NCI-H510A (cell line): ENCODE data around the gene PCDHB7.
"Not testable (repeated sequence)": the region's sequence is repeated elsewhere in the genome, so short reads cannot be mapped to it uniquely, and the experiment has no call there.

Experiments used
- DNase-seq: peaks from one replicate; lab custom pipeline; 2025; lab: John Stamatoyannopoulos, UW

PCDHB7 gene

DNA sequence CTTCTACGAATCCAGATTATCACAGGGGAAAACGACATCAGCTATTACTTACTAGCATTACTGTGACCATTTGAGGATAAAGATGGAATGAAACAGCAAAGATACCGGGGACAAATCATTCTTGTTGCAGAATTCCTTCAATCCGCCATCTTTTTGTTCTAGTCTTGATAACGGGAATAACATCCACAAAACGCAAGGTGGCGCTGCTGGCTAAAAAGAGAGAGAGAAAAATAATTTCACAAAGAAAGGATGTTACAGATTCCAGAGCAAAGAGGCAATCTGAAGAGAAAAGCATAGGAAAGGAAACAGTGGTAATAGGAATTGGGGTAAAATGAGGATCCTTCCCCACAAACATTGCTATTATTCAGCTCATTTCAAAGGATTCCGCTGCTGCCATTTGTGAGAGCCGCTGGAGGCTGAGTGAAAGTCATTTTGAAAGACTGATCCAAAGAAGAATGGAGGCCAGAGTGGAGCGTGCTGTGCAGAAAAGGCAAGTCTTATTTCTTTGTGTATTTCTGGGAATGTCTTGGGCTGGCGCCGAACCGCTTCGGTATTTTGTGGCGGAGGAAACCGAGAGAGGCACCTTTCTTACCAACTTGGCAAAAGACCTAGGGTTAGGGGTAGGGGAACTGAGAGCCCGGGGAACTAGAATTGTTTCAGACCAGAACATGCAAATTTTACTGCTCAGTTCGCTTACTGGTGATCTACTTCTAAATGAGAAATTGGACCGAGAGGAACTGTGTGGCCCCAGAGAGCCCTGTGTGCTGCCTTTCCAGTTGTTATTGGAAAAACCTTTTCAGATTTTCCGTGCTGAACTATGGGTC is at the start of gene PCDHB7:
PCDHB7 (plus strand) TSS at position 264 of the 824 bp plus-strand sequence; CDS start at position 456, 192 bp downstream.
- DNase-seq, result no peak

DNA sequence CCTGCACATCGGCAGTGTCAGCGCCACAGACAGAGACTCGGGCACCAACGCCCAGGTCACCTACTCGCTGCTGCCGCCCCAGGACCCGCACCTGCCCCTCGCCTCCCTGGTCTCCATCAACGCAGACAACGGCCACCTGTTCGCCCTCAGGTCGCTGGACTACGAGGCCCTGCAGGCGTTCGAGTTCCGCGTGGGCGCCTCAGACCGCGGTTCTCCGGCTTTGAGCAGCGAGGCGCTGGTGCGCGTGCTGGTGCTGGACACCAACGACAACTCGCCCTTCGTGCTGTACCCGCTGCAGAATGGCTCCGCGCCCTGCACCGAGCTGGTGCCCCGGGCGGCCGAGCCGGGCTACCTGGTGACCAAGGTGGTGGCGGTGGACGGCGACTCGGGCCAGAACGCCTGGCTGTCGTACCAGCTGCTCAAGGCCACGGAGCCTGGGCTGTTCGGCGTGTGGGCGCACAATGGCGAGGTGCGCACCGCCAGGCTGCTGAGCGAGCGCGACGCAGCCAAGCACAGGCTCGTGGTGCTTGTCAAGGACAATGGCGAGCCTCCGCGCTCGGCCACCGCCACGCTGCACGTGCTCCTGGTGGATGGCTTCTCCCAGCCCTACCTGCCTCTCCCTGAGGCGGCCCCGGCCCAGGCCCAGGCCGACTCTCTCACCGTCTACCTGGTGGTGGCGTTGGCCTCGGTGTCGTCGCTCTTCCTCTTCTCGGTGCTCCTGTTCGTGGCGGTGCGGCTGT is 48.9 kb upstream of the PCDHB7 start:
- not testable (repeated sequence) for DNase-seq

DNA sequence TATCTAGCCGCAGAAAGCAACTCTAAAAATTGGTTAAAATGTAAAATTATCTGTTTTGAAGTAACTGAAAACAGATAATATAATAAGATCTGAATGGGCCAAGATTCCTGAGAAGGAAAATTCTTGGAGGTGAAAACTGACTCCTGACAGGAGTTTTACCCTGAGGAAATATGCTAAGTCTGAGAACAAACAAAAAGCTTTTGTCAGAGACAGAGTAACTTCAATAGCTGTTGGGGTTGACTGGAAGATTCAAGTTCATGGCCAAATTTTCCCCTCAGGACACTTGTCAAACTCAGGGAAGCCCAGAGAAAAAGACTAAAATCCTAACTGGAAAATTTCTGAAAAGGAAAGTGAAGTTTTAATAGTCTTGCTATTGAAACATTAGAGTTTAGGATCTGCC is 45.1 kb upstream of the PCDHB7 start:
- no peak for DNase-seq

DNA sequence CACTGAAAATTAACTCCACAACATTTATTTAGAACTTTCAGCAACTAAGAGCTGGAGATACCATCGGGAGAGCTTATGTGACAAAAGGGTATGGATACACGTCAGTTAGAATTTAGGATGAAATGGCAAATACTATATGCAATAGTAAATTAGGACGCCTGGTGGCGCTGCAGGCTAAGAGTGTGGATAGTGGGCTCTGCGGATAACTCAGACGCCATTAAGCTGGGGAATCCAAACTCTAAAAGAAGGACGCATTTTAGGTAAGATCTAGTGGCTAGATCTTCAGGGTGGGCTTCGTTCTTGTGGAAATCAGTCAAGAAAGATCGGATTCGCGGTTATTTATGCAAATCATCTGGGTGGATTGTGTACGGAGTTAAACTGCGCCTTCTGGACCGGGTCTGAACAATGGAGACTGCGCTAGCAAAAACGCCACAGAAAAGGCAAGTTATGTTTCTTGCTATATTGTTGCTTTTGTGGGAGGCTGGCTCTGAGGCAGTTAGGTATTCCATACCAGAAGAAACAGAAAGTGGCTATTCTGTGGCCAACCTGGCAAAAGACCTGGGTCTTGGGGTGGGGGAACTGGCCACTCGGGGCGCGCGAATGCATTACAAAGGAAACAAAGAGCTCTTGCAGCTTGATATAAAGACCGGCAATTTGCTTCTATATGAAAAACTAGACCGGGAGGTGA is 37.3 kb upstream of the PCDHB7 start, which contains the start of gene PCDHB5:
PCDHB5 (plus strand) TSS at position 177 of the 688 bp plus-strand sequence; CDS start at position 406, 229 bp downstream.
- no peak for DNase-seq

DNA sequence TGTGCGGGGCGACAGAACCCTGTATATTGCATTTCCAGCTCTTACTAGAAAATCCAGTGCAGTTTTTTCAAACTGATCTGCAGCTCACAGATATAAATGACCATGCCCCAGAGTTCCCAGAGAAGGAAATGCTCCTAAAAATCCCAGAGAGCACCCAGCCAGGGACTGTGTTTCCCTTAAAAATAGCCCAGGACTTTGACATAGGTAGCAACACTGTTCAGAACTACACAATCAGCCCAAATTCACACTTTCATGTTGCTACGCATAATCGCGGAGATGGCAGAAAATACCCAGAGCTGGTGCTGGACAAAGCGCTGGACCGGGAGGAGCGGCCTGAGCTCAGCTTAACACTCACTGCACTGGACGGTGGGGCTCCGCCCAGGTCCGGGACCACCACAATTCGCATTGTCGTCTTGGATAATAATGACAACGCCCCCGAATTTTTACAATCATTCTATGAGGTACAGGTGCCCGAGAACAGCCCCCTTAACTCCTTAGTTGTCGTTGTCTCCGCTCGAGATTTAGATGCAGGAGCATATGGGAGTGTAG is 36.7 kb upstream of the PCDHB7 start:
- DNase-seq, result no peak

DNA sequence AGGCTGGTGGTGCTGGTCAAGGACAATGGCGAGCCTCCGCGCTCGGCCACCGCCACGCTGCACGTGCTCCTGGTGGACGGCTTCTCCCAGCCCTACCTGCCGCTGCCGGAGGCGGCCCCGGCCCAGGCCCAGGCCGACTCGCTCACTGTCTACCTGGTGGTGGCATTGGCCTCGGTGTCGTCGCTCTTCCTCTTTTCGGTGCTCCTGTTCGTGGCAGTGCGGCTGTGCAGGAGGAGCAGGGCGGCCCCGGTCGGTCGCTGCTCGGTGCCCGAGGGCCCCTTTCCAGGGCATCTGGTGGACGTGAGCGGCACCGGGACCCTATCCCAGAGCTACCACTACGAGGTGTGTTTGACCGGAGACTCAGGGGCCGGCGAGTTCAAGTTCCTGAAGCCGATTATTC is 35.1 kb upstream of the PCDHB7 start:
- not testable (repeated sequence) for DNase-seq

DNA sequence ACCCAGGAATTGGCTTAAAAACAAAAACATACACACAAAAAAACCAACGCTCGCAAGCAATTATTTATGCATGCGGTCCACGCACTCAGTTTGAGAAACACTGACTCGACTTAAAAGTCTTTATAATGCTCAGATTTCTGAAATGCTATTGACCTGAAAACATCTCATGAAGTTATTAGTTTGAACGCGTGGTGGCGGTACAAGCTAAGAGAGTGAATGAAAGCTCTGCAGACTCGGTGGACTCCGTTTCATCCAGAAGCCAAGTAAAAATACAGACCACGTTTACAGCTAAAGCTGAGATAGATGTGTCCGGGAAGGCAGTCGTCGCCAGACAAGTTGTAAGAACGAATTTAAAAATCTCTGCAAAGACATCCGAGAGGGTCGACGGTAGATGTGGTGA is 22.6 kb upstream of the PCDHB7 start, which contains the start of gene PCDHB6:
PCDHB6 (plus strand) TSS at position 246 of the 400 bp plus-strand sequence. CDS start 201 bp downstream, outside the sequence.
- peak; percentile 4 for DNase-seq

DNA sequence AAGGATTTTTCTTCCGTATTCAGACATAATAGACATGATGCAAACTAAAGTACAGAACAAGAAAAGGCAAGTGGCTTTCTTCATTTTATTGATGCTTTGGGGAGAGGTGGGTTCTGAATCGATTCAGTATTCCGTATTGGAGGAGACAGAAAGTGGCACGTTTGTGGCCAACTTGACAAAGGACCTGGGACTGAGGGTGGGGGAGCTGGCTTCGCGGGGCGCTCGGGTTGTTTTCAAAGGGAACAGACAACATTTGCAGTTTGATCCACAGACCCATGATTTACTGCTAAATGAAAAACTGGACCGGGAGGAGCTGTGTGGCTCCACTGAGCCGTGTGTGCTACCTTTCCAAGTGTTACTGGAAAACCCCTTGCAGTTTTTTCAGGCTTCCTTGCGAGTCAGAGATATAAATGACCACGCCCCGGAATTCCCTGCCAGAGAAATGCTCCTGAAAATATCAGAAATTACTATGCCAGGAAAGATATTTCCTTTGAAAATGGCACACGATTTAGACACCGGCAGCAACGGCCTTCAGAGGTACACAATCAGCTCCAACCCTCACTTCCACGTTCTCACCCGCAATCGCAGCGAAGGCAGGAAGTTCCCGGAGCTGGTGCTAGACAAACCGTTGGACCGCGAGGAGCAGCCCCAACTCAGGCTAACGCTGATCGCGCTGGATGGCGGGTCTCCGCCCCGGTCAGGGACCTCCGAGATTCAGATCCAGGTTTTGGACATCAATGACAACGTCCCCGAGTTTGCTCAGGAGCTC is 22.0 kb upstream of the PCDHB7 start:
- DNase-seq, result no peak

DNA sequence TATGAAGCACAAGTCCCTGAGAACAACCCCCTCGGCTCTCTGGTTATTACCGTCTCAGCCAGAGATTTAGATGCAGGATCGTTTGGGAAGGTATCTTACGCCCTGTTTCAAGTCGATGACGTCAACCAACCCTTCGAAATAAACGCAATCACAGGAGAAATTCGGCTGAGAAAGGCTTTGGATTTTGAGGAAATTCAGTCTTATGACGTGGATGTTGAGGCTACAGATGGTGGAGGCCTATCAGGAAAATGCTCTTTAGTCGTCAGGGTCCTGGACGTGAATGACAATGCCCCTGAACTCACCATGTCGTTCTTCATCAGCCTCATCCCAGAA is 21.5 kb upstream of the PCDHB7 start:
- no peak for DNase-seq

DNA sequence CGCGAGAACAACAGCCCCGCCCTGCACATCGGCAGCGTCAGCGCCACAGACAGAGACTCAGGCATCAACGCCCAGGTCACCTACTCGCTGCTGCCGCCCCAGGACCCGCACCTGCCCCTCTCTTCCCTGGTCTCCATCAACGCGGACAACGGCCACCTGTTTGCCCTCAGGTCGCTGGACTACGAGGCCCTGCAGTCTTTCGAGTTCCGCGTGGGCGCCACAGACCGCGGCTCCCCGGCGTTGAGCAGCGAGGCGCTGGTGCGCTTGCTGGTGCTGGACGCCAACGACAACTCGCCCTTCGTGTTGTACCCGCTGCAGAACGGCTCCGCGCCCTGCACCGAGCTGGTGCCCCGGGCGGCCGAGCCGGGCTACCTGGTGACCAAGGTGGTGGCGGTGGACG is 20.8 kb upstream of the PCDHB7 start:
- not testable (repeated sequence) for DNase-seq

DNA sequence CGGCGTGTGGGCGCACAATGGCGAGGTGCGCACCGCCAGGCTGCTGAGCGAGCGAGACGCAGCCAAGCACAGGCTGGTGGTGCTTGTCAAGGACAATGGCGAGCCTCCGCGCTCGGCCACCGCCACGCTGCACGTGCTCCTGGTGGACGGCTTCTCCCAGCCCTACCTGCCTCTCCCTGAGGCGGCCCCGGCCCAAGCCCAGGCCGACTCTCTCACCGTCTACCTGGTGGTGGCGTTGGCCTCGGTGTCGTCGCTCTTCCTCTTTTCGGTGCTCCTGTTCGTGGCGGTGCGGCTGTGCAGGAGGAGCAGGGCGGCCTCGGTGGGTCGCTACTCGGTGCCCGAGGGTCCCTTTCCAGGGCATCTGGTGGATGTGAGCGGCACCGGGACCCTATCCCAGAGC is 20.3 kb upstream of the PCDHB7 start:
- DNase-seq, result not testable (repeated sequence)

DNA sequence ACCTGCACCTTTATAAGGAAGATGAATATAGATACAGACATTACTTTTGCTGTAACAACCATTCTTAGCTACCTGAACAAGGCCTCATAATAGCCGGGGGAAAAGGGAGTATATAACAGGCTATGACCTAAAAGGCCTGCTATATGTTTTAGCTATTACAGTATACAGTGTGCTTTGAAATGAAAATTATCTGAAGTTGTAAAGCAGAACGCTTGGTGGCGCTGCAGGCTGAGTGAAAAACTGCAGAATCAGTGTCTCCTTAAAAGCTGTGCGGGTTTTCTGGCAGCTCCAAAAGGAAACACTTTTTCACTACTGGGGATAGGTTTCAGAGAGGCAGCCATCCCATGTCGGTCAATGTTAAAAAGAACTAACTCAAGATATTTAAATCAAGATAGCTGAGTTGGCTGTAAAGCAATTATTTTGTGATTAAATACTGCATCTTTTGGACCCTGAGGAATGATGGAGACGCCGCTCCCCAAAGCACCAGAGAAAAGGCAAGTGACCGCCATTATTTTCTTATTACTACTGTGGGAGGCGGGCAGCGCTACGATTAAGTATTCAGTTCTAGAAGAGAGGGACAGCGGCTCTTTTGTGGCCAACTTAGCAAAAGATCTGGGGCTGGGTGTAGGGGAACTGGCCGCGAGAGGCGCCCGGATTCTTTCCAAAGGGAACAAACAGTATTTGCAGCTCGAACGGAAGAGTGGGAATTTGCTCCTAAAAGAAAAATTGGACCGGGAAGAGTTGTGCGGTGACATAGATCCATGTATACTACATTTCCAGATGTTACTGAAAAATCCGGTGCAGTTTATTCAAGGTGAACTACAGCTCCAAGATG is 16.7 kb upstream of the PCDHB7 start:
- no peak for DNase-seq

DNA sequence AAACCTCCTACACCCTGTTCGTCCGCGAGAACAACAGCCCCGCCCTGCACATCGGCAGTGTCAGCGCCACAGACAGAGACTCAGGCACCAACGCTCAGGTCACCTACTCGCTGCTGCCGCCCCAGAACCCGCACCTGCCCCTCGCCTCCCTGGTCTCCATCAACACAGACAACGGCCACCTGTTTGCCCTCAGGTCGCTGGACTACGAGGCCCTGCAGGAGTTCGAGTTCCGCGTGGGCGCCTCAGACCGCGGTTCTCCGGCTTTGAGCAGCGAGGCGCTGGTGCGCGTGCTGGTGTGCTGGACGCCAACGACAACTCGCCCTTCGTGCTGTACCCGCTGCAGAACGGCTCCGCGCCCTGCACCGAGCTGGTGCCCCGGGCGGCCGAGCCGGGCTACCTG is 15.1 kb upstream of the PCDHB7 start:
- not testable (repeated sequence) for DNase-seq

DNA sequence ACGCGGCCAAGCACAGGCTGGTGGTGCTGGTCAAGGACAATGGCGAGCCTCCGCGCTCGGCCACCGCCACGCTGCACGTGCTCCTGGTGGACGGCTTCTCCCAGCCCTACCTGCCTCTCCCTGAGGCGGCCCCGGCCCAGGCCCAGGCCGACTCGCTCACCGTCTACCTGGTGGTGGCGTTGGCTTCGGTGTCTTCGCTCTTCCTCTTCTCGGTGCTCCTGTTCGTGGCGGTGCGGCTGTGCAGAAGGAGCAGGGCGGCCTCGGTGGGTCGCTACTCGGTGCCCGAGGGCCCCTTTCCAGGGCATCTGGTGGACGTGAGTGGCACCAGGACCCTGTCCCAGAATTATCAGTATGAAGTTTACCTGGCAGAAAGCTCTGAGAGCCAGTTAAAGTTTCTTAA is 14.5 kb upstream of the PCDHB7 start:
- not testable (repeated sequence) for DNase-seq

DNA sequence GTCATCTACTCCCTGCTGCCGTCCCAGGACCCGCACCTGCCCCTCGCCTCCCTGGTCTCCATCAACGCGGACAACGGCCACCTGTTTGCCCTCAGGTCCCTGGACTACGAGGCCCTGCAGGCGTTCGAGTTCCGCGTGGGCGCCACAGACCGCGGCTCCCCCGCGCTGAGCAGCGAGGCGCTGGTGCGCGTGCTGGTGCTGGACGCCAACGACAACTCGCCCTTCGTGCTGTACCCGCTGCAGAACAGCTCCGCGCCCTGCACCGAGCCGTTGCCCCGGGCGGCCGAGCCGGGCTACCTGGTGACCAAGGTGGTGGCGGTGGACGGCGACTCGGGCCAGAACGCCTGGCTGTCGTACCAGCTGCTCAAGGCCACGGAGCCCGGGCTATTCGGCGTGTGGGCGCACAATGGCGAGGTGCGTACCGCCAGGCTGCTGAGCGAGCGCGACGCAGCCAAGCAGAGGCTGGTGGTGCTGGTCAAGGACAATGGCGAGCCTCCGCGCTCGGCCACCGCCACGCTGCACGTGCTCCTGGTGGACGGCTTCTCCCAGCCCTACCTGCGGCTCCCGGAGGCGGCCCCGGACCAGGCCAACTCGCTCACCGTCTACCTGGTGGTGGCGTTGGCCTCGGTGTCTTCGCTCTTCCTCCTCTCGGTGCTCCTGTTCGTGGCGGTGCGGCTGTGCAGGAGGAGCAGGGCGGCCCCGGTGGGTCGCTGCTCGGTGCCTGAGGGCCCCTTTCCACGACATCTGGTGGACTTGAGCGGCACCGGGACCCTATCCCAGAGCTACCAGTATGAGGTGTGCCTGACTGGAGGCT is 2.1 kb downstream of the PCDHB7 start:
- DNase-seq, result not testable (repeated sequence)

DNA sequence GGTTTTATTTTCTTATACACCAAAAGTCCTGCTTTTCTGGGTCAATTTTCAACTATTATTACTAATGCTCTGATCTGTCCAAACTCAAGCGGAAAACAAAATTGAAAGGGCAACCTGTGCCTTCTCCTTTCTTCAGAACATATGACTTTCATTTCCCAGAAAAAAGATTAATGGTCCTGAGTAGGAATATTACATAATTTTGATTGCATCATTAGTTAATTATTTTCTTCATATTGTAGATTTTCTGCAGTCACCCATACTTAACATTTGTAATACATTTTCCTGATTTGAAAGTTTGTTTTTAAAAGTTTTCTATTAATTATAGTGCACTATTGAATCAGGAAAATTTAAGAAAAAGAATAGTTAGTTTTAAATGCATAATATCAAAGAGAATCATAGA is 3.5 kb downstream of the PCDHB7 start:
- no peak for DNase-seq

DNA sequence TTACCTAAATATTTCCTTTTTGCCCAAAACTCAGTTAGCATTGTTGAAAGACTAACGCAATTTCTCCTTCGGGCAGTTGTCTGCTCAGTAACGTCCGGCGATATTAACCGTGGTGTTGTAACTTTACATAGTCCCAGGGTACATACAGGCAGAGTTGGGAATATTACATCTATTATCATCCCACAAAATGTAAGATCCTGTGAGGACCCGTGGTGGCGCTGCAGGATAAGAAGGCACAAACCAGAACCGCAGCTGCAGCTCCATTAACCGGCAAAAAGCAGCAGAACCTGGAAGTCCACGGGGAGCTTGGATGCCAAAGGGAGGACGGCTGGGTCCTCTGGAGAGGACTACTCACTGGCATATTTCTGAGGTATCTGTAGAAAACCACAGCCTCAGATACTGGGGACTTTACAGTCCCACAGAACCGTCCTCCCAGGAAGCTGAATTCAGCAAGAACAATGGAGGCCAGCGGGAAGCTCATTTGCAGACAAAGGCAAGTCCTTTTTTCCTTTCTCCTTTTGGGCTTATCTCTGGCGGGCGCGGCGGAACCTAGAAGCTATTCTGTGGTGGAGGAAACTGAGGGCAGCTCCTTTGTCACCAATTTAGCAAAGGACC is 5.2 kb downstream of the PCDHB7 start, which contains the start of gene PCDHB8:
PCDHB8 (plus strand) TSS at position 214 of the 615 bp plus-strand sequence; CDS start at position 459, 245 bp downstream.
- DNase-seq, result not testable (repeated sequence)

DNA sequence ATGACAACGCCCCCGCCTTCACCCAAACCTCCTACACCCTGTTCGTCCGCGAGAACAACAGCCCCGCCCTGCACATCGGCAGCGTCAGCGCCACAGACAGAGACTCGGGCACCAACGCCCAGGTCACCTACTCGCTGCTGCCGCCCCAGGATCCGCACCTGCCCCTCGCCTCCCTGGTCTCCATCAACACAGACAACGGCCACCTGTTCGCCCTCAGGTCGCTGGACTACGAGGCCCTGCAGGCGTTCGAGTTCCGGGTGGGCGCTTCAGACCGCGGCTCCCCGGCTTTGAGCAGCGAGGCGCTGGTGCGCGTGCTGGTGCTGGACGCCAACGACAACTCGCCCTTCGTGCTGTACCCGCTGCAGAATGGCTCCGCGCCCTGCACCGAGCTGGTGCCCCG is 6.9 kb downstream of the PCDHB7 start:
- not testable (repeated sequence) for DNase-seq

DNA sequence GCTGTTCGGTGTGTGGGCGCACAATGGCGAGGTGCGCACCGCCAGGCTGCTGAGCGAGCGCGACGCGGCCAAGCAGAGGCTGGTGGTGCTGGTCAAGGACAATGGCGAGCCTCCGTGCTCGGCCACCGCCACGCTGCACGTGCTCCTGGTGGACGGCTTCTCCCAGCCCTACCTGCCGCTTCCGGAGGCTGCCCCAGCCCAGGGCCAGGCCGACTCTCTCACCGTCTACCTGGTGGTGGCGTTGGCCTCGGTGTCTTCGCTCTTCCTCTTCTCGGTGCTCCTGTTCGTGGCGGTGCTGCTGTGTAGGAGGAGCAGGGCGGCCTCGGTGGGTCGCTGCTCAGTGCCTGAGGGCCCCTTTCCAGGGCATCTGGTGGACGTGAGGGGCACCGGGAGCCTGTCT is 7.4 kb downstream of the PCDHB7 start:
- DNase-seq, result not testable (repeated sequence)
